AG10803 (cell line): Measurements from ENCODE around the gene IFT80.
"Not testable (repeated sequence)": the region's sequence is repeated elsewhere in the genome, so short reads cannot be mapped to it uniquely, and the experiment has no call there.

ENCODE experiments used
- DNase-seq: peaks from one replicate; pipeline ENCODE4 v3.0.0; 2010; ENCODE audit warnings: low read depth
- H3K4me3 ChIP-seq: 2 replicates; pipeline ENCODE4 v1.5.1; 2011; ENCODE audit warnings: mild to moderate bottlenecking, low read length, control low read depth
- CTCF ChIP-seq: conservative IDR thresholded peaks from 2 replicates; pipeline ENCODE4 v1.5.1; 2011; ENCODE audit warnings: mild to moderate bottlenecking, low read length, control low read depth, inconsistent platforms

Gene IFT80

GRCh38 chr3:160373655-160374054, 25.4 kb downstream of the IFT80 start:
- no peak for TF ChIP-seq CTCF
- no peak for DNase-seq
- no peak overlapping the region for H3K4me3 ChIP-seq

- peak; percentile 75 for DNase-seq
- no peak overlapping the region for H3K4me3 ChIP-seq
- TF ChIP-seq CTCF: no peak
Observed at GRCh38 chr3:160372780-160373179, 26.2 kb downstream of the IFT80 start.

GRCh38 chr3:160370987-160371857, 27.8 kb downstream of the IFT80 start:
- no peak for DNase-seq
- no peak for TF ChIP-seq CTCF
- H3K4me3 ChIP-seq: no peak overlapping the region

GRCh38 chr3:160369784-160370183, 29.2 kb downstream of the IFT80 start:
- DNase-seq: no peak
- no peak overlapping the region for H3K4me3 ChIP-seq
- no peak for TF ChIP-seq CTCF

- no peak for TF ChIP-seq CTCF
- DNase-seq: no peak
- H3K4me3 ChIP-seq: no peak overlapping the region
Observed at GRCh38 chr3:160368804-160369203, 30.2 kb downstream of the IFT80 start.

- H3K4me3 ChIP-seq: no peak overlapping the region
- TF ChIP-seq CTCF: no peak
- DNase-seq: no peak
Observed at GRCh38 chr3:160365869-160366522, 33.0 kb downstream of the IFT80 start.

- not testable (repeated sequence) for H3K4me3 ChIP-seq, DNase-seq
Observed at GRCh38 chr3:160362896-160363295, 36.1 kb downstream of the IFT80 start.
